ENCODE measurements around the gene OSBPL3. TPM values are rescaled to one million over a fixed set of nuclear protein-coding genes. Genes with fewer than 3 reads are reported as not detected.

Gene OSBPL3
- polyA plus RNA-seq, 1 of the 3 experiments (the other 2 are of a cell fraction) = 23.2 TPM

GRCh38 chr7:24889611-24890010 lies 90.4 kb downstream of the OSBPL3 start:
- 100% methylated on average over 1 of the region's 1 CpG for WGBS (ENCODE audit: low lambda C conversion rate)
- H3K79me2 ChIP-seq (ENCODE audit: insufficient read depth) = peaks cover 41% of the 10 kb centered on the region
- CTCF ChIA-PET = interaction anchor here (0.9 to 1.6 kb wide), 3 partner anchors 12 to 209 kb away, joined by 3 to 4 read pairs (median 3); no protein-coding TSS in a partner anchor

GRCh38 chr7:24888653-24889052 lies 91.3 kb downstream of the OSBPL3 start:
- Histone ChIP-seq H3K9me3 (no peaks in the 10 kb centered on the region), H3K4me2 (no peak overlapping the region), H3K27me3 (ENCODE audit: insufficient read depth) (no peaks in the 10 kb centered on the region), H2AFZ (ENCODE audit: low read depth) (no peak overlapping the region), H3K79me2 (ENCODE audit: insufficient read depth) (peaks cover 31% of the 10 kb centered on the region), H3F3A (replicated peaks; ENCODE audit: insufficient read depth) (no peaks in the 10 kb centered on the region), H3K9me2 (no peaks in the 10 kb centered on the region), H3K9ac (no peak overlapping the region), H4K20me1 (ENCODE audit: insufficient read depth) (no peaks in the 10 kb centered on the region; the same call in 1 of the 2 replicates), H3K4me1 (ENCODE audit: control insufficient read depth in 1 of 2, insufficient read depth in 2 of 2, low read depth in 1 of 2, low read length in 1 of 2) (peaks cover 5 to 19% of the 10 kb centered on the region in 2 experiments; a peak in 3 of 4 replicates), H3K27ac (ENCODE audit: low read depth in 2 of 2, low read length in 1 of 2) (no peak overlapping the region), H3K36me3 (replicated peaks in 1 of 2; ENCODE audit: control insufficient read depth in 1 of 2, insufficient read depth in 2 of 2, low read length in 1 of 2) (peaks cover 21 to 28% of the 10 kb centered on the region in 2 experiments), H3K4me3 (ENCODE audit: low read depth in 2 of 2, low read length in 1 of 2) (no peak overlapping the region)
- CTCF ChIA-PET = interaction anchor here (0.9 to 1.6 kb wide), 3 partner anchors 11 to 76 kb away, joined by 3 to 4 read pairs (median 3); no protein-coding TSS in a partner anchor
- no peak for DNase-seq
- POLR2A ChIA-PET = no interaction called here
- TF ChIP-seq RAD21 (IDR thresholded peaks at IDR 0.05; ENCODE audit: low read length) (no peak), FOXJ3 (CRISPR knock-in tag; IDR thresholded peaks at IDR 0.05) (no peak), PBX3 (IDR thresholded peaks at IDR 0.05) (no peak), MAX (IDR thresholded peaks at IDR 0.05; ENCODE audit: low read depth) (no peak), JUND (IDR thresholded peaks at IDR 0.05) (no peak), TEAD4 (IDR thresholded peaks at IDR 0.05; ENCODE audit: borderline replicate concordance, insufficient read depth) (no peak), TCF12 (IDR thresholded peaks at IDR 0.05) (no peak), REST (IDR thresholded peaks at IDR 0.05; ENCODE audit: low read depth, low read length) (no peak)

More at GRCh38 chr7:24889611-24890010, 90.4 kb downstream of the OSBPL3 start:
- Histone ChIP-seq H3K27ac (ENCODE audit: low read depth in 2 of 2, low read length in 1 of 2) (no peak overlapping the region), H3K9me3 (no peaks in the 10 kb centered on the region), H3K4me1 (ENCODE audit: control insufficient read depth in 1 of 2, insufficient read depth in 2 of 2, low read depth in 1 of 2, low read length in 1 of 2) (peaks cover 8 to 18% of the 10 kb centered on the region in 2 experiments; a peak in 3 of 4 replicates), H3K27me3 (ENCODE audit: insufficient read depth) (no peaks in the 10 kb centered on the region), H3K4me2 (no peak overlapping the region), H3K9me2 (no peaks in the 10 kb centered on the region), H4K20me1 (ENCODE audit: insufficient read depth) (no peaks in the 10 kb centered on the region; the same call in 1 of the 2 replicates), H3K36me3 (replicated peaks in 1 of 2; ENCODE audit: control insufficient read depth in 1 of 2, insufficient read depth in 2 of 2, low read length in 1 of 2) (peaks cover 21 to 25% of the 10 kb centered on the region in 2 experiments), H3K9ac (no peak overlapping the region), H3F3A (replicated peaks; ENCODE audit: insufficient read depth) (no peaks in the 10 kb centered on the region), H3K4me3 (ENCODE audit: low read depth in 2 of 2, low read length in 1 of 2) (no peak overlapping the region), H2AFZ (ENCODE audit: low read depth) (no peak overlapping the region)
- DNase-seq = no peak
- no peak for TF ChIP-seq PBX3 (IDR thresholded peaks at IDR 0.05)
- POLR2A ChIA-PET = no interaction called here

All from SK-N-SH (cell line).